ENCODE data around the gene CCDC126.
A peak's percentile ranks its signal among the peaks of the same experiment; 100 is the strongest.

DNA sequence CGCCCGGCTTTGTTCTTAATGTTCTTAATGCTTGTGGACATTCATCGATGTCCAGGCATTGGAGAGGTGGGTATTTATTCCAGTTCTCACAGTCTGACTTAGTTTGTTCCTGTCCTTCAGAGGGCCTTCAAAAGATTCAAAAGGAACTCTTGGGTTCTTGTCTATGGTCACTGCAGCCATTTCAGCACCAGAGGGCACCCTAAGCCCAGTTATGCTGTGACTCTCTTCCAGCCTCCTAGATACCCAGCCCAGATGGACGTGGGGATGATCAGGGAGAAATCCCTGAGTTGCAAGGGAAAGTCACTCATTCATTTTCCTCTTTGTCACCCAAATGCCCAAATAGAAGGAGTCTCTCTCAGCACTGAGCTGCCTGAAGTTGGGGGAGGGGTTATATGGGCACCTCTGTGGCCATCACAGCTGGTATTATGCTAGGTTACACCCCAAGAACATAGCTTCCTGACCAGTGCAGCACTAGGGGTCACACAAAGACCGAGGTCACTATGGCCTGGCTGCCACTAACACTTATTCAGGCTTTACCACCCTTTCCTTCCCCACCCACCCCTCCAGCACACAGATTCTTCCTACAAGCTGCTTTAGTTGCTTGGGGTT is 26.5 kb upstream of the CCDC126 start:
- no peak for TF ChIP-seq EP300 (IDR thresholded peaks at IDR 0.05; ENCODE audit: low read depth)
- TF ChIP-seq, protein P1, sequence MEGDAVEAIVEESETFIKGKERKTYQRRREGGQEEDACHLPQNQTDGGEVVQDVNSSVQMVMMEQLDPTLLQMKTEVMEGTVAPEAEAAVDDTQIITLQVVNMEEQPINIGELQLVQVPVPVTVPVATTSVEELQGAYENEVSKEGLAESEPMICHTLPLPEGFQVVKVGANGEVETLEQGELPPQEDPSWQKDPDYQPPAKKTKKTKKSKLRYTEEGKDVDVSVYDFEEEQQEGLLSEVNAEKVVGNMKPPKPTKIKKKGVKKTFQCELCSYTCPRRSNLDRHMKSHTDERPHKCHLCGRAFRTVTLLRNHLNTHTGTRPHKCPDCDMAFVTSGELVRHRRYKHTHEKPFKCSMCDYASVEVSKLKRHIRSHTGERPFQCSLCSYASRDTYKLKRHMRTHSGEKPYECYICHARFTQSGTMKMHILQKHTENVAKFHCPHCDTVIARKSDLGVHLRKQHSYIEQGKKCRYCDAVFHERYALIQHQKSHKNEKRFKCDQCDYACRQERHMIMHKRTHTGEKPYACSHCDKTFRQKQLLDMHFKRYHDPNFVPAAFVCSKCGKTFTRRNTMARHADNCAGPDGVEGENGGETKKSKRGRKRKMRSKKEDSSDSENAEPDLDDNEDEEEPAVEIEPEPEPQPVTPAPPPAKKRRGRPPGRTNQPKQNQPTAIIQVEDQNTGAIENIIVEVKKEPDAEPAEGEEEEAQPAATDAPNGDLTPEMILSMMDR (IDR thresholded peaks at IDR 0.05), result peak; percentile 72 to 83 (median 76)

Data from transverse colon (tissue), 3 donors.